OCI-LY3 (cell line): ENCODE measurements around the gene CUX1.
A peak's percentile ranks its signal among the peaks of the same experiment; 100 is the strongest.

Experiments used
- H2AFZ ChIP-seq: fragments of 200-600, 300-600 bp; shearing (Covaris generic); 2 replicates; pipeline ENCODE4 v1.6.0; 2014; ENCODE audit warnings: antibody characterized with exemption, low read depth, low read length
- H3K27ac ChIP-seq: fragments of 200-600, 300-600 bp; sonication (generic); 2 replicates; pipeline ENCODE4 v1.5.1; 2014; ENCODE audit warnings: mild to moderate bottlenecking, low read length, moderate library complexity, mixed read lengths
- H3K27me3 ChIP-seq: fragments of 200-600, 300-600 bp; sonication (generic); 2 replicates; pipeline ENCODE4 v1.6.1; 2014; ENCODE audit warnings: low read depth, low read length, mixed read lengths
- H3K36me3 ChIP-seq: fragments of 200-600, 300-600 bp; sonication (generic); replicated peaks from 2 replicates; pipeline ENCODE3; 2014; ENCODE audit warnings: low read depth, low read length, mixed read lengths
- H3K4me1 ChIP-seq: fragments of 300-600, 200-600 bp; sonication (generic); 2 replicates; pipeline ENCODE4 v1.6.1; 2014; ENCODE audit warnings: low read length, mixed read lengths
- H3K4me2 ChIP-seq: fragments of 200-600, 300-600 bp; sonication (generic); 2 replicates; pipeline ENCODE4 v1.6.1; 2014; ENCODE audit warnings: low read length, mixed read lengths
- H3K4me3 ChIP-seq: fragments of 300-600, 200-600 bp; sonication (generic); 2 replicates; pipeline ENCODE4 v1.5.1; 2014; ENCODE audit warnings: antibody characterized with exemption, mild to moderate bottlenecking, low read length, moderate library complexity
- H3K79me2 ChIP-seq: fragments of 300-600, 200-600 bp; shearing (Covaris generic); 2 replicates; pipeline ENCODE4 v1.6.1; 2014; ENCODE audit warnings: mild to moderate bottlenecking, low read length, mixed read lengths
- H3K9ac ChIP-seq: fragments of 300-600, 200-600 bp; shearing (Covaris generic); 2 replicates; pipeline ENCODE4 v1.6.0; 2014; ENCODE audit warnings: mild to moderate bottlenecking, low read length, moderate library complexity
- H3K9me3 ChIP-seq: fragments of 200-600, 300-600 bp; shearing (Covaris generic); 2 replicates; pipeline ENCODE4 v1.6.1; 2014; ENCODE audit warnings: low read length, mixed read lengths; ENCODE audit not compliant: insufficient read depth
- H4K20me1 ChIP-seq: fragments of 200-600, 300-600 bp; sonication (generic); 2 replicates; pipeline ENCODE4 v1.6.1; 2016; ENCODE audit warnings: low read length, mixed read lengths; ENCODE audit not compliant: insufficient read depth
- EZH2phosphoT487 ChIP-seq: fragments of 200-600 bp; shearing (Covaris generic); IDR thresholded peaks from 2 replicates; pipeline ENCODE4 v1.6.1; 2018; ENCODE audit warnings: antibody characterized with exemption, mixed run types, low read depth
- TF ChIP-seq, protein P1 (sequence below): fragments of 200-600, 300-600 bp; sonication (generic); IDR thresholded peaks from 2 replicates; pipeline ENCODE4 v1.5.1; 2014; ENCODE audit warnings: antibody characterized with exemption, low read length, low read depth

CUX1 gene

DNA sequence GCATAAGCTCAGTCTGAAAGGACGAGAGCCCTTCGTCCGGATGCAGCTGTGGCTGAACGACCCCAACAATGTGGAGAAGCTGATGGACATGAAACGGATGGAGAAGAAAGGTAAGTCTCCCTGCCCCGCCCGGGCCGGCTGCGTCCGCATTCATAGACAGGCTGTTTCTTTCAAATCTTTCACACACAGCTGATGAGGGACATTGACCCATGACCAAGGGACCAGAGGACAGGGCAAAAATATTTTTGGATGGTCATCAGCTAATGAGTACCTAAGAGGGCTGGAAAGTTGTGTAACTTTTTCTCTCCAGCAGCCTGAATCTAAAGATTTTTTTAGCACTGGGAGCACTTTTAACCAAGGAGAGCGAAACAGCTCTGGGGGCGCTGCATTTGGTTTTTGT lies 416.7 kb downstream of the CUX1 start:
- Histone ChIP-seq H3K9me3 (no peaks in the 10 kb centered on the region), H3K4me1 (peaks cover 2% of the 10 kb centered on the region; the same call in 1 of the 2 replicates), H3K4me3 (no peak overlapping the region), H3K36me3 (peaks cover 11% of the 10 kb centered on the region), H3K79me2 (no peaks in the 10 kb centered on the region), H2AFZ (no peak overlapping the region), H3K27me3 (no peaks in the 10 kb centered on the region), H3K9ac (no peak overlapping the region), H3K27ac (no peak overlapping the region), H4K20me1 (no peaks in the 10 kb centered on the region), H3K4me2 (no peak overlapping the region)
- TF ChIP-seq EZH2phosphoT487: no peak
- TF ChIP-seq, protein P1, sequence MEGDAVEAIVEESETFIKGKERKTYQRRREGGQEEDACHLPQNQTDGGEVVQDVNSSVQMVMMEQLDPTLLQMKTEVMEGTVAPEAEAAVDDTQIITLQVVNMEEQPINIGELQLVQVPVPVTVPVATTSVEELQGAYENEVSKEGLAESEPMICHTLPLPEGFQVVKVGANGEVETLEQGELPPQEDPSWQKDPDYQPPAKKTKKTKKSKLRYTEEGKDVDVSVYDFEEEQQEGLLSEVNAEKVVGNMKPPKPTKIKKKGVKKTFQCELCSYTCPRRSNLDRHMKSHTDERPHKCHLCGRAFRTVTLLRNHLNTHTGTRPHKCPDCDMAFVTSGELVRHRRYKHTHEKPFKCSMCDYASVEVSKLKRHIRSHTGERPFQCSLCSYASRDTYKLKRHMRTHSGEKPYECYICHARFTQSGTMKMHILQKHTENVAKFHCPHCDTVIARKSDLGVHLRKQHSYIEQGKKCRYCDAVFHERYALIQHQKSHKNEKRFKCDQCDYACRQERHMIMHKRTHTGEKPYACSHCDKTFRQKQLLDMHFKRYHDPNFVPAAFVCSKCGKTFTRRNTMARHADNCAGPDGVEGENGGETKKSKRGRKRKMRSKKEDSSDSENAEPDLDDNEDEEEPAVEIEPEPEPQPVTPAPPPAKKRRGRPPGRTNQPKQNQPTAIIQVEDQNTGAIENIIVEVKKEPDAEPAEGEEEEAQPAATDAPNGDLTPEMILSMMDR: no peak

DNA sequence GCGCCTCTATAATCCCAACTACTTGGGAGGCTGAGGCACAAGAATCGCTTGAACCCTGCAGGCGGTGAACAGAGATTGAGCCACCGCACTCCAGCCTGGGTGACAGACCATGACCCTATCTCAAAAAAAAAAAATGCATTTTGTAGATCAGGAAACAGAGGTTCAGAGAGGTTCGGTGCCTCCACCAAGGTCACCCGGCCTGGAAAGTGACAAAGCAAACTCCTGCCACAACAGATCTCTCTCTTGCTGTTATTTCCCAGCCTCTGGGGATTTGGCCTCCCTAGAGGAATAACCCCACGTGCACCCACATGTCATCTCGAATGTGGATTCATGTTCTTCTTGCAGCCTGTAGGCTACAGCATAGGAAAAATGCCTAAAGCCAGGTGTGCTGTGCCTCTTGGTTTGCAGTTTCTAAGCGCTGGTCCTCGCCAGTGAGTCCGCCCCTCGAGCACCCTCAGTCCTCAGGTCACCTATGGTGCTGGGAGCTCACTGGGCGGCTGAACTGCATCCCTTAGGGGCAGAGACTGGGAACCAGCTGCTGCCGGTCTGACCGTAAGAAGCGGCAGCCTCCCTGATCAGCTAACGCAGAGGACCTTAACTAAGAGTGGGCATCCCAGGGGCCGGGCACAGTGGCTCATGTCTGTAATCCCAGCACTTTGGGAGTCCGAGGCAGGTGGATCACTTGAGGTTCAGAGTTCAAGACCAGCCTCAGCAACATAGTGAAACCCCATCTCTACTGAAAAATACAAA lies 417.6 kb downstream of the CUX1 start:
- Histone ChIP-seq H3K4me1 (peaks cover 2% of the 10 kb centered on the region; the same call in 1 of the 2 replicates), H3K27ac (no peak overlapping the region), H3K4me3 (no peak overlapping the region), H2AFZ (no peak overlapping the region), H3K9ac (no peak overlapping the region), H3K4me2 (no peak overlapping the region), H3K79me2 (no peaks in the 10 kb centered on the region), H3K27me3 (no peaks in the 10 kb centered on the region), H4K20me1 (no peaks in the 10 kb centered on the region), H3K9me3 (no peaks in the 10 kb centered on the region), H3K36me3 (peaks cover 9% of the 10 kb centered on the region)
- TF ChIP-seq, protein P1: no peak
- TF ChIP-seq EZH2phosphoT487: no peak

DNA sequence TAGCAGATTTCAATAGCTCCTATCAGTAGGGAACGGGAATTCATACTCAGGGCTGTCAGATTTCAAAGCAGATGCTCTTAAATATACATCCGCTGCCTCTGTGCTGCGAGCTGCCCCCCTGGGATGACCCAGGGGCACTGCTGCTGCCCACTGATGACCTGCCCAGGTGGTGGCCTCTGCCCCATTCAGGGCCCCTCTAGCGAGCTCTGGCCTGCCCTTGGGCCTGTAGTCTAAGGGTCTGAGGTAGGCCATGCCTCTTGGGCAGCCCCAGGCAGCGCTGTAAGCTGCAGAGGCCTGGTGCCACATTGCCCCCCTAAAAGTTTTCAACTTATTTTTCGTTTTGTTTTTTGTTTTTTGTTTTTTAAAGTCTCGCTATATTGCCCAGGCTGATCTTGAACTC lies 418.7 kb downstream of the CUX1 start:
- Histone ChIP-seq H3K36me3 (peaks cover 8% of the 10 kb centered on the region), H3K4me2 (no peak overlapping the region), H3K4me3 (no peak overlapping the region), H3K9ac (no peak overlapping the region), H2AFZ (no peak overlapping the region), H3K79me2 (no peaks in the 10 kb centered on the region), H3K27ac (no peak overlapping the region), H3K4me1 (peaks cover 2% of the 10 kb centered on the region; the same call in 1 of the 2 replicates), H4K20me1 (no peaks in the 10 kb centered on the region), H3K9me3 (no peaks in the 10 kb centered on the region), H3K27me3 (no peaks in the 10 kb centered on the region)
- TF ChIP-seq EZH2phosphoT487: no peak
- TF ChIP-seq, protein P1: no peak

DNA sequence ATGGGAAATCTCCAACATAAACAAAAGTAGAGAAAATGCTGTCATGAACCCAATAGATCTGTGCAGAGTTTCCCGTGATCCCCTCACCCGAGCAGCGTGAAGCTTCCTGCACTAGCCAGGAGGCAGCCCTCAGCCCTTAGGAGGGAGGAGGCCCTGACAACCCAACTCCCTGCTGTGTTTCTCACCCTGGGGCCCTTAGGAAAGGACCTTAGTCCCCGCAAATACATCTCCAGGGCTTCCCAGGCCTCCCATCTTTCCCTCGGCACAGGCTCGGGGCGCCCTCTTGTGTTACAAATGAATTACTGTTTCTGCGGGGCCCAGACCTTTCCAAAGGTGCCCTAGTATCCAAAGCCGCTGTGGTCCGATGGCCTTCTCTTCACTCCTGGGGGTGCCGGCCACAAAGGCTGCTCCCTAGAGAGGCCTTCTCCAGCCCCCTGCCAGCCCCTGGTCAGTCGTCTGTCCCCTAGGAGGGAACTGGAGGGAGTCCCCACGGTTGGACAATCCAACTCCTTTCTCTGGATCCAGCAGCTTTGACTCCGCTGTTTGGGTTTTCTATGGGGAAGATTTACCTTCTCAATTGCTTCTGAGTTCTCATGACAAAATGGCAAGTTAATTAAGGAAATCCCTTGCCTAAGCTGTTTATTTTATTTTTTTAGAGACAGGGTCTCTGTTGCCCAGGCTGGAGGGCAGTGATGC lies 419.3 kb downstream of the CUX1 start:
- TF ChIP-seq, protein P1: peak; percentile 78
- TF ChIP-seq EZH2phosphoT487: no peak
- Histone ChIP-seq H3K79me2 (no peaks in the 10 kb centered on the region), H3K9me3 (no peaks in the 10 kb centered on the region), H3K27ac (no peak overlapping the region), H3K36me3 (peaks cover 8% of the 10 kb centered on the region), H2AFZ (no peak overlapping the region), H3K4me1 (peaks cover 2% of the 10 kb centered on the region; the same call in 1 of the 2 replicates), H4K20me1 (no peaks in the 10 kb centered on the region), H3K27me3 (no peaks in the 10 kb centered on the region), H3K4me2 (no peak overlapping the region), H3K9ac (no peak overlapping the region), H3K4me3 (no peak overlapping the region)
